Fibroblast of the conjunctiva (primary cell): ENCODE data around the gene RREB1.
"Not testable (repeated sequence)": the region's sequence is repeated elsewhere in the genome, so short reads cannot be mapped to it uniquely, and the experiment has no call there.

Experiments
- DNase-seq: peaks from one replicate; pipeline ENCODE4 v3.0.0-alpha.2; 2010; ENCODE audit warnings: low read depth

RREB1 gene

DNA sequence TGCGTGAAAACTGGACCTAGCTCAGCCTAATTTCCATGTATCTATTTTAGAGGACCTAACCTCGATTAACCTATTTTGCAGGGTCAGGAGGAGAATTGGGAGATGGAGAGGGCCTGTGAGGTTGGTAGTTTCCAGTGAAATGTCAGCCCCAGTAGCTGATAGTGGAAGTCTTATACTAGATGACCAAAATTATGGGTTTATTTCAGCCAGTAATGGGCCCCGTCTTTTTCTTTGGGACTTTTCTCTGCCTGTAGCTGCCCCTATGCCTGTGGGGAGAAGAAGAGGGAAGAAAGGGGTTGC, 37.8 kb downstream of the RREB1 start:
- no peak for DNase-seq

- peak; percentile 31 for DNase-seq
Measured at GRCh38 chr6:7145885-7146828, 38.4 kb downstream of the RREB1 start.

- DNase-seq = no peak
Measured at GRCh38 chr6:7147051-7147671, 39.4 kb downstream of the RREB1 start.

DNA sequence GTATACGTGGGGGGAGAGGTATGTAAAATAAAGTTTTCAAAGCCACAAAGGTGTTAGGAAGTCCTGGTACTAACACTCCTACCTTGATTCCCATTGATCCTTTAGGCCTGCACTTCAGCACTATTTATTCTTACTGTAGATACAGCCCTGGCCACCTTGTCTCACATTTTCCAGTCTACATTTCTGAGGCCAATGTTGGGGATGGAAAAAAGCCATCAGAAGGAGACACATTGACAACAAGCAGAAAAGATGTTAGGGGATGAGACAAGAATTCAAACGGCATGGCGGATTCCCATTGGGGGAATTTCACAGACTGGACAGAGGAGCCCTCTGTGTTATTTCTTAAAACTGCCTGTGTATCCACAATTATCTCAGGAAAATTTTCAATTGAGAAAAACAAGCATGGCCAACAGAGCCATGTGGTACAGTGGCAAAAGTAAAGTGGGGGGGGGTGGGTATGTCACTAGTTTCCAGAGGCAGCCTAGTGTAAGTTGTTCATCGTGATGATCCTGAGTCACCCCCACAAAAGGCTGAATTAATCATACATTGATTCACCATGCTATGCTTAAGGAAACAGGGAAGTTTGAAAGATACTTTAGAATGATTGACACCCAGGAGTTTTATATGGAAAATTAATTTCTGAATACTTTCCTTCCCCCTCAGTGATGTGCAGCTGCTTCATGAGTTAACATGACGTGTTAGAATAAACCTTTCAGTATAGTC, 40.5 kb downstream of the RREB1 start:
- no peak for DNase-seq

DNA sequence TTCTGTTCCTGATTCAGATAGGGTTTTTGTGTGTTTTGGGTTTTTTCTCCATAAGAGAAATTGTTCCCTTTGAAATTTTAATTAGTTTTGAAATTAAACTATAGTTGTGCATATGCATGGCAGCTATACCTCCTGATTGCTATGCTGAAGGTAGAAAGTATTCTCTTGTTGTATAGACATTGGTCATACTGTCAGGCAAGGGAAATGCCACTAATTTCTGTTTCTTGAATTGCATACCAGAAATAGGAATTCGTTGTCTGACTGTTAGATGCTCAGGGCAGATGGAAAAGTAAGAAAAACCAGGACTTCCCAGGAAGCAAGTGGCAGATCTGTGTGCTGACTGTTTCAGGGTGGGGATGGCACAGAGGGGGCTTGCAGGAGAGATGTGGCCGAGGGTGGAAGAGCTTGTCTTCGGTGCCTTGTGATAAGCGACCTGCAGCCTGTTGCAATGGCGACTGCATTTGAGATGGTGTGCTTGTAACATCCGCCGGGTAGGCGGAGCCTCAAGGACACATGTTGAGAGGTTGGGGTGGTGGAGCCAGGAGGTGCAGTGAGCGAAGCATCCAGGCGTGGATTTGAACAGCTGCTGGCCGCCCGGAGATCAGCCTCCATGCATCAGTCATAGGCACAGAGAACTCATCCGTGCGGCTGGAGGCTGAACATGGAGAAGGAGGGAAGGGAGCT, 42.8 kb downstream of the RREB1 start:
- DNase-seq = no peak

GRCh38 chr6:7151381-7151780, 43.6 kb downstream of the RREB1 start:
- DNase-seq = no peak

DNA sequence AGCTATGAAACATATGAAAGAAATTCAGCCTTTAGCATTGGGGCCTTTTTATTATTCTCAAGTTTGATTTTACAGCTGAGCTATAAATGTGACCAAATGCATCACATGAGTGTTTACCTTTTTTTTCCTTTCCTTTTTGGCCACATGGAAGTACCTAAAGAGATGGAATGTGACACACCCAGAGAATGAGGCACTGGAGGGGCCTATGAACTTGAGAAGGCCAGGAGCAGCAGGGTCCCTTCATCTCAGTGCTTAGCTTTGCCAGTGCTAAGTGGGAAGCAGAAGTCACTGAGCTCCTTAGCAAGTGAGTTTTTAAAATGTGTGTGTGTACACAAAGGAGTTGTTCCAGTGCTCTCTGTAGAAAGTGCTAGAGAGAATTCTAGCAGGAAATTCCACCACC, 44.7 kb downstream of the RREB1 start:
- no peak for DNase-seq

DNA sequence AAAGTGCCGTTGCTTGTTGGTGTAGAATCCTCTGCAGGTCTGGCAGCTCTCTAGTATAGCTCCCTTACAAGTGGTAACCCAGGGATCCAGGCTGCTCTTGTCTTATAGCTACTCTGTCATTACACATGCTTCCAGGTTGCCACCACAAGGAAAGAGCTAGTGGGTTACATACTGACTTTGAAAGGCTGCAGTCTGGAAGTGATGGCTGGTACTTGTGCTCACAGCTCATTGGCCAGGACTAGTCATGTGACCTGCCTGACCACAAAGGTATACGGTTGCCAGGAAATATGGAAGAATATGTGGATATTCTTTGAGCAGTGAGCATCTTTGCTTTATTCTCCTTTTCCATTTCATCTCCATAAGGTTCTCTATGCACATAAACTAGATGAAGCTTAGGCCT, 46.0 kb downstream of the RREB1 start:
- no peak for DNase-seq

- DNase-seq = no peak
Measured at GRCh38 chr6:7154341-7155139, 46.8 kb downstream of the RREB1 start.

DNA sequence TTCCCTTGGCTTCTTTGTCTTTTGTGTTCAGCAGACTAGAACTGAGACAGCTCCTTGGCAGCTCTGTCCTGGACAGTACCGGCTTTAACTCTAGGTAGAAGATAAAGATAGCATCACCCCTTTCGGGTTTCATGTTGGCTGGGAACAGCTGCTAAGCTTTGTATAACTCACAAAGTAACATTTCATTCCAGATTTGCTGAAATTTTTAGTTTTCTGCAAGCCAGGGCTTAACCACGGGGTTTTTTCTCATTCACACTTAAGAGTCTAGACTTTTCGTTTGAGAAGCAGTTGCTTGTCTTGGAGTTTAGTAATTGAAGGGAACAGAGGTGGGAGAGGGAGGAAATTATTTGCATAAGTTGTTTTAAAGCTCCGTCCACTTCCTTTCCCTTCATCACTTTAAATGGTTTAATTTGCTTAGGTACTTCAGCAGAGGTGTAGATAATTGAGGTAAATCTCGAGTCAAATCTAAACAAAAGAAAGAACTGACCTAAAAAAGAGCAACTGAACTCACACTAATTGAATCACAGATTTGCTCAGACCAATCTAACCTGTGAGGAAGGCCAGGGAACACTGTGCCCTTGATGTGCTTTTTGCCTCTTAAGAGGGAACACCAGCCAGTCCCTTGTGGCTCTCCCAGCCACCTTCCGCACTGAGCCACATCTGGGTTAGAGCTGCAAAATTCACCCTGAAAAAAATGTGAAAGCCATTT, 48.3 kb downstream of the RREB1 start:
- no peak for DNase-seq

GRCh38 chr6:7156643-7157278, 49.0 kb downstream of the RREB1 start:
- peak; percentile 65 for DNase-seq

GRCh38 chr6:7157307-7157706, 49.5 kb downstream of the RREB1 start:
- not testable (repeated sequence) for DNase-seq

DNA sequence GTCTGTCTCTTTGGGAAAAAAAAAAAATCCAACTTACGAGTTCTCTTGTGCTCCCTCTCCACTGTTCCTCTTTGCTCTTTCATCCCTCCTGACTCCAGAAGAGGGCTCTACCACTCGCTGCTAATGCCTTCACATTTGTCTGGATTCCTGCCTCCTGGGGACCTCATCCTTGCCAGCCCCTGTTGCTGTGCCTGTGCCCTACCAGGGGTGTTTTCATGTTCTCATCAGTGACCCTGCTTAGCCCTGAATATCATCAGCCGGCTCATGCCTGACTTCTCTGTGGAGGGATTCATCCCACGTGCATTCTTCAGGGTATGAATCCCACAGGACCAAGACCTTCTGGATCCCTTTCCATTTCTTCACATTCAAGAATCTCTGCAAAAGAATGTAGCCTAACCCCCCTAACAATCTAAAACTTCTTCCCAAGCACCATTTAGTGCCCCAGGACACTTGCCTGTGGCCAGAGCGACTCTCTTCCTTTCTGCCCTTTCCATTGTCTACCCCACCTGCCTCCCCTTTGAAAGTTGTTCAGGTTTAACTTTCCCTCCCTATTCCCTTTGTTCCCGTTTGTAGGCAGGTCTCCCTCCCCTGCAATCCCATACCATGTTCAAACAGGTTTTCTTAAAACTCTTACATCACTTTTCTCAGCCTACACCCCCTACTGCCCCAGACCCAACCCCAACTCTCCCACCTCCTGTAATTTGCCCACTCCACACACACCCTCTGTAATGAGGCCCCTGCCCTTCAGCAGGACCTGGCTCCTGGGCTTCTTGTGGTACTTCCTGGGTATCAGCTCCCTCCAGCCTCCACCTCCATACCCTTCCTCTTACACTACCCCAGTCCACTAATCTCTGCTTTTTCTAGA, 50.2 kb downstream of the RREB1 start:
- no peak for DNase-seq

GRCh38 chr6:7159790-7160525, 52.2 kb downstream of the RREB1 start:
- no peak for DNase-seq

GRCh38 chr6:7161253-7161623, 53.5 kb downstream of the RREB1 start:
- DNase-seq = no peak

GRCh38 chr6:7161845-7162244, 54.1 kb downstream of the RREB1 start:
- DNase-seq = no peak

- no peak for DNase-seq
Measured at GRCh38 chr6:7163661-7164071, 55.9 kb downstream of the RREB1 start.

DNA sequence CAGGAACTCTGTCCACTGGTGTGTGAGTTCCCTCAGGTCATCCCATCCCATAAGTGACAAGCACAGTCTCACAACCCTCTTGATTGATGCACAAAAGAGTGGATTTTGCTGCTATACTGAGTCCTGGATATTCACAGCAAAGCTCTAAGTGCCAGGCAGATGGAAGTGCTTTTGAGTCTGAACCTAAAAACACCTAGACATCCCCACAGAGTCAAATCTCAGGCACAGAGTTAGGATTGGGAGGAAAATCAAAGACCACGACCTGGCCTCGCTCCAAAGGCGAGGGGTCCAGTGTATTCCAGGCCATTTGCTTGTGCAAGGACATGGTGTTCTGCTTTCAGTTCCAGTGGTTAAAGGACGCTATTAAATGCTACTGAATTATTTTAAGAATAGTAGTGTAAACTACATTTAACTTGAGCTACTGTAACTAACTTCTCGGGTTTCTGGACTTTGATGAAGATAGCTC, 56.8 kb downstream of the RREB1 start:
- DNase-seq = no peak
